HepG2 (cell line): Measurements from ENCODE around the gene TMEM239.

Source experiments
- CREB1 ChIP-seq, 2 experiments: fragments of 450-650 bp in 1 of 2; IDR thresholded peaks; 2 replicates each; pipeline ENCODE4 v1.6.1; 2016 to 2017; ENCODE audit warnings: control low read depth in 1 of 2, mild to moderate bottlenecking in 1 of 2, missing compliant biosample characterization in 1 of 2, missing genetic modification characterization in 1 of 2
- EZH2 ChIP-seq: conservative IDR thresholded peaks from 2 replicates; pipeline ENCODE4 v1.6.1; 2012; ENCODE audit warnings: mild to moderate bottlenecking, low read depth, low read length, moderate library complexity
- SP2 ChIP-seq: sonication (generic); formaldehyde crosslinking; IDR thresholded peaks from 2 replicates; pipeline ENCODE4 v1.5.1; 2020; ENCODE audit warnings: mild to moderate bottlenecking, missing genetic modification reagents
- ZNF263 ChIP-seq: sonication (generic); formaldehyde crosslinking; IDR thresholded peaks from 2 replicates; pipeline ENCODE4 v1.4.0; 2020; ENCODE audit warnings: missing genetic modification reagents
- TF ChIP-seq, protein P1 (sequence below), 2 experiments: IDR thresholded peaks; 2 replicates each; pipeline ENCODE4 v1.6.1; 2011 to 2012; ENCODE audit warnings: low read length in 2 of 2, borderline replicate concordance in 1 of 2, low read depth in 1 of 2, mild to moderate bottlenecking in 1 of 2, moderate library complexity in 1 of 2
- TF ChIP-seq, protein P2 (sequence below): sonication (generic); formaldehyde crosslinking; conservative IDR thresholded peaks from 2 replicates; pipeline ENCODE4 v1.4.0; 2020; ENCODE audit warnings: missing genetic modification reagents
- TF ChIP-seq, protein P3 (sequence below): sonication (generic); formaldehyde crosslinking; IDR thresholded peaks from 2 replicates; pipeline ENCODE4 v1.5.0; 2020; ENCODE audit warnings: mild to moderate bottlenecking, missing genetic modification reagents, moderate library complexity

GRCh38 chr20:2793471-2793870 lies 22.7 kb upstream of the TMEM239 start:
- TF ChIP-seq EZH2: no peak; the same call in 1 of the 2 replicates
- TF ChIP-seq, protein P1, sequence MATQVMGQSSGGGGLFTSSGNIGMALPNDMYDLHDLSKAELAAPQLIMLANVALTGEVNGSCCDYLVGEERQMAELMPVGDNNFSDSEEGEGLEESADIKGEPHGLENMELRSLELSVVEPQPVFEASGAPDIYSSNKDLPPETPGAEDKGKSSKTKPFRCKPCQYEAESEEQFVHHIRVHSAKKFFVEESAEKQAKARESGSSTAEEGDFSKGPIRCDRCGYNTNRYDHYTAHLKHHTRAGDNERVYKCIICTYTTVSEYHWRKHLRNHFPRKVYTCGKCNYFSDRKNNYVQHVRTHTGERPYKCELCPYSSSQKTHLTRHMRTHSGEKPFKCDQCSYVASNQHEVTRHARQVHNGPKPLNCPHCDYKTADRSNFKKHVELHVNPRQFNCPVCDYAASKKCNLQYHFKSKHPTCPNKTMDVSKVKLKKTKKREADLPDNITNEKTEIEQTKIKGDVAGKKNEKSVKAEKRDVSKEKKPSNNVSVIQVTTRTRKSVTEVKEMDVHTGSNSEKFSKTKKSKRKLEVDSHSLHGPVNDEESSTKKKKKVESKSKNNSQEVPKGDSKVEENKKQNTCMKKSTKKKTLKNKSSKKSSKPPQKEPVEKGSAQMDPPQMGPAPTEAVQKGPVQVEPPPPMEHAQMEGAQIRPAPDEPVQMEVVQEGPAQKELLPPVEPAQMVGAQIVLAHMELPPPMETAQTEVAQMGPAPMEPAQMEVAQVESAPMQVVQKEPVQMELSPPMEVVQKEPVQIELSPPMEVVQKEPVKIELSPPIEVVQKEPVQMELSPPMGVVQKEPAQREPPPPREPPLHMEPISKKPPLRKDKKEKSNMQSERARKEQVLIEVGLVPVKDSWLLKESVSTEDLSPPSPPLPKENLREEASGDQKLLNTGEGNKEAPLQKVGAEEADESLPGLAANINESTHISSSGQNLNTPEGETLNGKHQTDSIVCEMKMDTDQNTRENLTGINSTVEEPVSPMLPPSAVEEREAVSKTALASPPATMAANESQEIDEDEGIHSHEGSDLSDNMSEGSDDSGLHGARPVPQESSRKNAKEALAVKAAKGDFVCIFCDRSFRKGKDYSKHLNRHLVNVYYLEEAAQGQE (IDR thresholded peaks at IDR 0.05; ENCODE audit: borderline replicate concordance in 1 of 2, low read depth in 1 of 2, low read length in 2 of 2): no peak
- no peak for TF ChIP-seq CREB1 (IDR thresholded peaks at IDR 0.05)
- TF ChIP-seq CREB1 (CRISPR knock-in tag; IDR thresholded peaks at IDR 0.05): no peak
- TF ChIP-seq ZNF263 (CRISPR knock-in tag): no peak
- TF ChIP-seq, protein P2, sequence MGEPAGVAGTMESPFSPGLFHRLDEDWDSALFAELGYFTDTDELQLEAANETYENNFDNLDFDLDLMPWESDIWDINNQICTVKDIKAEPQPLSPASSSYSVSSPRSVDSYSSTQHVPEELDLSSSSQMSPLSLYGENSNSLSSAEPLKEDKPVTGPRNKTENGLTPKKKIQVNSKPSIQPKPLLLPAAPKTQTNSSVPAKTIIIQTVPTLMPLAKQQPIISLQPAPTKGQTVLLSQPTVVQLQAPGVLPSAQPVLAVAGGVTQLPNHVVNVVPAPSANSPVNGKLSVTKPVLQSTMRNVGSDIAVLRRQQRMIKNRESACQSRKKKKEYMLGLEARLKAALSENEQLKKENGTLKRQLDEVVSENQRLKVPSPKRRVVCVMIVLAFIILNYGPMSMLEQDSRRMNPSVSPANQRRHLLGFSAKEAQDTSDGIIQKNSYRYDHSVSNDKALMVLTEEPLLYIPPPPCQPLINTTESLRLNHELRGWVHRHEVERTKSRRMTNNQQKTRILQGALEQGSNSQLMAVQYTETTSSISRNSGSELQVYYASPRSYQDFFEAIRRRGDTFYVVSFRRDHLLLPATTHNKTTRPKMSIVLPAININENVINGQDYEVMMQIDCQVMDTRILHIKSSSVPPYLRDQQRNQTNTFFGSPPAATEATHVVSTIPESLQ (CRISPR knock-in tag): no peak
- TF ChIP-seq SP2 (CRISPR knock-in tag): no peak
- TF ChIP-seq, protein P3, sequence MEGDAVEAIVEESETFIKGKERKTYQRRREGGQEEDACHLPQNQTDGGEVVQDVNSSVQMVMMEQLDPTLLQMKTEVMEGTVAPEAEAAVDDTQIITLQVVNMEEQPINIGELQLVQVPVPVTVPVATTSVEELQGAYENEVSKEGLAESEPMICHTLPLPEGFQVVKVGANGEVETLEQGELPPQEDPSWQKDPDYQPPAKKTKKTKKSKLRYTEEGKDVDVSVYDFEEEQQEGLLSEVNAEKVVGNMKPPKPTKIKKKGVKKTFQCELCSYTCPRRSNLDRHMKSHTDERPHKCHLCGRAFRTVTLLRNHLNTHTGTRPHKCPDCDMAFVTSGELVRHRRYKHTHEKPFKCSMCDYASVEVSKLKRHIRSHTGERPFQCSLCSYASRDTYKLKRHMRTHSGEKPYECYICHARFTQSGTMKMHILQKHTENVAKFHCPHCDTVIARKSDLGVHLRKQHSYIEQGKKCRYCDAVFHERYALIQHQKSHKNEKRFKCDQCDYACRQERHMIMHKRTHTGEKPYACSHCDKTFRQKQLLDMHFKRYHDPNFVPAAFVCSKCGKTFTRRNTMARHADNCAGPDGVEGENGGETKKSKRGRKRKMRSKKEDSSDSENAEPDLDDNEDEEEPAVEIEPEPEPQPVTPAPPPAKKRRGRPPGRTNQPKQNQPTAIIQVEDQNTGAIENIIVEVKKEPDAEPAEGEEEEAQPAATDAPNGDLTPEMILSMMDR (CRISPR knock-in tag): no peak
